MCF 10A (cell line): ENCODE results near the gene GSC2. TPM values are rescaled to one million over a fixed set of nuclear protein-coding genes. Genes with fewer than 3 reads are reported as not detected.

ENCODE experiments used
- BruUV-seq: library from RNA; stranded (reverse); fragments of 400-500 nt; replicated peaks from 2 replicates; lab custom pipeline; 2021; lab: Mats Ljungman, UMichigan
- CTCF ChIA-PET: fragments of 300-600 bp; sonication (Branson Sonifier 250); formaldehyde crosslinking; extraction: SDS; loops from one replicate; lab custom pipeline; 2021; ENCODE audit warnings: antibody characterized with exemption, inconsistent platforms; lab: Yijun Ruan, JAX
- POLR2A ChIA-PET: fragments of 300-600, 350-650 bp; sonication (Branson Sonifier 250); formaldehyde crosslinking; extraction: SDS; loops from one replicate; lab custom pipeline; 2020; ENCODE audit warnings: antibody characterized with exemption, inconsistent platforms; lab: Yijun Ruan, JAX
- DNase-seq: peaks from one replicate; pipeline ENCODE4 v3.0.0-alpha.2; 2018; ENCODE audit not compliant: unreplicated experiment
- H3K27ac Mint-ChIP-seq: one replicate; pipeline ENCODE4 v1.8.0; 2022; ENCODE audit warnings: mild to moderate bottlenecking, low read depth, mixed read lengths; ENCODE audit not compliant: unreplicated experiment
- H3K27me3 Mint-ChIP-seq: one replicate; pipeline ENCODE4 v1.8.0; 2022; ENCODE audit warnings: mixed read lengths; ENCODE audit not compliant: insufficient read depth, unreplicated experiment
- H3K36me3 Mint-ChIP-seq: one replicate; pipeline ENCODE4 v1.8.0; 2022; ENCODE audit warnings: mild to moderate bottlenecking, moderate library complexity, mixed read lengths; ENCODE audit not compliant: insufficient read depth, unreplicated experiment
- H3K4me1 Mint-ChIP-seq: one replicate; pipeline ENCODE4 v1.8.0; 2022; ENCODE audit warnings: mixed read lengths; ENCODE audit not compliant: insufficient read depth, unreplicated experiment
- H3K4me3 Mint-ChIP-seq: one replicate; pipeline ENCODE4 v1.8.0; 2022; ENCODE audit warnings: mild to moderate bottlenecking, moderate library complexity, mixed read lengths; ENCODE audit not compliant: unreplicated experiment
- H3K9me3 Mint-ChIP-seq: one replicate; pipeline ENCODE4 v1.8.0; 2022; ENCODE audit warnings: mixed read lengths; ENCODE audit not compliant: unreplicated experiment
- intact Hi-C: fragments of 100-400 bp; cut with micrococcal nuclease; formaldehyde crosslinking; loops from 2 replicates; pipeline ENCODE4 v1.14.1; 2022
- total RNA-seq: library from RNA; stranded (reverse); gene quantifications from 2 replicates; pipeline ENCODE4 v1.2.3, GENCODE V29; 2022
- TF ChIP-seq, protein P1 (sequence below): fragments of 200-600 bp; IDR thresholded peaks from one replicate; pipeline ENCODE4 v1.8.0; 2022; ENCODE audit warnings: antibody characterized with exemption, mild to moderate bottlenecking; ENCODE audit not compliant: unreplicated experiment

The GSC2 gene
- total RNA-seq, 1 experiment from 2014 or later, result not detected

DNA sequence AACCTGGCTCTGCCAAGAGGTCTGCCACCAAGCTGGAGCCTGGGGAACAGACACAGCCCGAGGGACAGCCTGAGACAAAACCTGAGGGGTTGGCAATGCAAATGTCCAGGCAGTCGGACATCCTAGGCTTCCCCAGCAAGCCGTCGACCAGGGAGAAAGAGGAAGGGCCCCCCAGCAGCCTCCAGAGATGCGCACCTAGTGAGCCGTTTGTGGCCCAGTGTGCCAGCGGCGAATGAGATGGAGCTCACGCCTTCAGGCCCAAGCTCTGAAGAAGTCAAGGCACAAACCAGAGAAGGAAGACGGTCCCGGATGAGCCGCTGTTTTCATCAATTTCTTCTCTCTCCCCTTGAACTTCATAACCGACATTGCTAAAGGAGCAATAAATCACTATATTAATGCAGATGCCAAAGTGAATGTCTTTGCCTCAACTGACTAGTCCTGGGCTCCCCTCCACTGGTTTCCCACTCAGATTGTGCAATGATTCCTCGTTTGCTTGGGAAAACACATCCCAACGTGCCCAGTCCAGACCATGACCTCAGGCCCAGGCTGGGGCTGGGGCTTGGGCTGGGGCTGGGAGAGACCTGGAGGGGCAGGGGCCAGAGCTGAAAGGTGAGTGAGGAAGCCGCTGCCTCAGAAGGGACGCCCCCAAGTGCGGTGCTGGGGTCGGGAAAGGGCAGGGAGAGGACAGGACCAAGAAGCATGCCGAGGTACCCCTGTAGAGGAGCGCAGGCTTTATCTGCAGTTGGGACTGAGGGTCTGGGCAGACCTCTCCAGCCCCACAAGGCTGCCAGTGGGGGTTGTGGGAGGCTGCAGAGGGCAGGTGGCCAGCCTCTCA, 24.4 kb downstream of the GSC2 start:
- H3K4me1 Mint-ChIP-seq, result peaks cover 21% of the 10 kb centered on the region
- CTCF ChIA-PET, result interaction anchor here (1.1 to 1.3 kb wide), 2 partner anchors 18 kb away, joined by 4 to 6 read pairs; no protein-coding TSS in a partner anchor
- POLR2A ChIA-PET, result no interaction called here

DNA sequence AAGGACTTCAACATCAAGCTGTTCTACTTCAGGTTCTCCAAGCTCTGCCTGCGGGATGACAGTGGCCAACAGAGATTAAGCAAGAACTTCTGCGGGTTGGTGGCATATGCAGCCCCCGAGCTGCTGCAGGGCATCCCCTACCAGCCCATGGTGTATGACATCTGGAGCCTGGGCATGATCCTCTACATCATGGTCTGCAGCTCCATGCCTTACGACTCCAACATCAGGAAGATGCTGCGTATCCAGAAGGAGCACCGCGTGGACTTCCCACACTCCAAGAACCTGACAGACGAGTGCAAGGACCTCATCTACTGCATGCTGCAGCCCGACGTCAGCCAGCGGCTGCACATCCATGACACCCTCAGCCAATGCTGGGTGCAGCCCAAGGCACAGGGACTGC, 25.1 kb downstream of the GSC2 start:
- Mint-ChIP-seq H3K27ac (no peak overlapping the region), H3K36me3 (peaks cover 5% of the 10 kb centered on the region), H3K9me3 (no peaks in the 10 kb centered on the region), H3K4me3 (no peak overlapping the region), H3K4me1 (peaks cover 27% of the 10 kb centered on the region), H3K27me3 (no peaks in the 10 kb centered on the region)
- intact Hi-C loops, result no loop called here
- BruUV-seq, result no TSS peak
- no peak for DNase-seq
- ChIA-PET POLR2A (no interaction called here), CTCF (interaction anchor here (1.1 to 1.3 kb wide), 2 partner anchors 18 to 19 kb away, joined by 4 to 6 read pairs; no protein-coding TSS in a partner anchor)
- TF ChIP-seq, protein P1, sequence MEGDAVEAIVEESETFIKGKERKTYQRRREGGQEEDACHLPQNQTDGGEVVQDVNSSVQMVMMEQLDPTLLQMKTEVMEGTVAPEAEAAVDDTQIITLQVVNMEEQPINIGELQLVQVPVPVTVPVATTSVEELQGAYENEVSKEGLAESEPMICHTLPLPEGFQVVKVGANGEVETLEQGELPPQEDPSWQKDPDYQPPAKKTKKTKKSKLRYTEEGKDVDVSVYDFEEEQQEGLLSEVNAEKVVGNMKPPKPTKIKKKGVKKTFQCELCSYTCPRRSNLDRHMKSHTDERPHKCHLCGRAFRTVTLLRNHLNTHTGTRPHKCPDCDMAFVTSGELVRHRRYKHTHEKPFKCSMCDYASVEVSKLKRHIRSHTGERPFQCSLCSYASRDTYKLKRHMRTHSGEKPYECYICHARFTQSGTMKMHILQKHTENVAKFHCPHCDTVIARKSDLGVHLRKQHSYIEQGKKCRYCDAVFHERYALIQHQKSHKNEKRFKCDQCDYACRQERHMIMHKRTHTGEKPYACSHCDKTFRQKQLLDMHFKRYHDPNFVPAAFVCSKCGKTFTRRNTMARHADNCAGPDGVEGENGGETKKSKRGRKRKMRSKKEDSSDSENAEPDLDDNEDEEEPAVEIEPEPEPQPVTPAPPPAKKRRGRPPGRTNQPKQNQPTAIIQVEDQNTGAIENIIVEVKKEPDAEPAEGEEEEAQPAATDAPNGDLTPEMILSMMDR, result no peak

More for the DNA sequence above, 24.4 kb downstream of the GSC2 start:
- intact Hi-C loops, result no loop called here
- H3K9me3 Mint-ChIP-seq, result no peaks in the 10 kb centered on the region
- no peak for DNase-seq
- H3K27ac Mint-ChIP-seq, result no peak overlapping the region
- no peaks in the 10 kb centered on the region for H3K27me3 Mint-ChIP-seq
- no peaks in the 10 kb centered on the region for H3K36me3 Mint-ChIP-seq
- H3K4me3 Mint-ChIP-seq, result no peak overlapping the region
- no TSS peak for BruUV-seq
- TF ChIP-seq, protein P1, result no peak

DNA sequence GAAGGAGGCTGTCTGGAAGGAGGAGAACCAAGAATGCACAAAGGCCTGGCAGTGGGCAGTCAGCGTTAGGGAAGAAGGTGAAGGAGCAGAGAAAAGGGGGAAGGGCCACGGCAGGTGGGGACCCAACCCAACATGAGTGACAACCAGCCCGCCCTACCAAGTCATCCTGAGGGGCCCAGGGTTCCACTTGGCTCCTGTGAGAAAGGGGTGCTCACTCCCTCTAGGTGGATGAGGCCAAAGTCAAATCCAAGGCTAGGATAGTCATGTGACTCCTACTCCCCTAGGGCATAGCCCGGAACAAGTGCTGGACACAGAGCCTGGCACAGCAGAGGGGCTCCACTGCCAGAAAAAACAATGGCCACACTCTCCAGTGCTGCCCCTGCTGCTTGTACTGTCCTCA, 25.7 kb downstream of the GSC2 start:
- no TSS peak for BruUV-seq
- no peak overlapping the region for H3K27ac Mint-ChIP-seq
- no peak overlapping the region for H3K4me3 Mint-ChIP-seq
- no peaks in the 10 kb centered on the region for H3K9me3 Mint-ChIP-seq
- no peaks in the 10 kb centered on the region for H3K27me3 Mint-ChIP-seq
- peaks cover 20% of the 10 kb centered on the region for H3K4me1 Mint-ChIP-seq
- intact Hi-C loops, result no loop called here
- ChIA-PET CTCF (no interaction called here), POLR2A (no interaction called here)
- peaks cover 6% of the 10 kb centered on the region for H3K36me3 Mint-ChIP-seq
- no peak for DNase-seq
- TF ChIP-seq, protein P1, result no peak

DNA sequence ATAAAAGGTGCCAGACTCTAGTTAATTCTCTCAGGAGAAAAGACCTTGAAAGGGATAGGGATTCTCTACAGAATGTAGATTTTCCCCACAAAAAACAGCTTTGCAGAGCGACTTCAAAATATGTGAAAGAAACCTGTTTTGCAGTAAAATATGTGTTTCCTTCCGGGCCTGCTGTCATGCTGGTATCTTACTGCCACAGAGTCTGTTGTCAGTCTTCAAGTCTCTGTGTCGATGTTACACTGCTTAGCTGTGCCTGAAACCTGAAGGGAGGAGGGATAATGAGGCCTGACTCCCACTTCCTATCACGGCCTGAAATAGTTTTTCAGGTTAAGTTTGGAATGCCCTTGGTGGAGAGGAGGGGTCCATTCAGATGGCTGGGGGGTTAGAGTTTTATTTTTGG, 26.2 kb downstream of the GSC2 start:
- intact Hi-C loops, result no loop called here
- Mint-ChIP-seq H3K27me3 (no peaks in the 10 kb centered on the region), H3K36me3 (peaks cover 6% of the 10 kb centered on the region), H3K4me1 (peaks cover 17% of the 10 kb centered on the region), H3K4me3 (no peak overlapping the region), H3K9me3 (no peaks in the 10 kb centered on the region), H3K27ac (no peak overlapping the region)
- ChIA-PET CTCF (interaction anchor here (1.1 kb wide), 1 partner anchor 18 kb away, joined by 3 read pairs; no protein-coding TSS in a partner anchor), POLR2A (interaction anchor here (5.5 kb wide), 1 partner anchor 21 kb away, joined by 30 read pairs; the partner anchor contains the start of gene ESS2)
- no TSS peak for BruUV-seq
- TF ChIP-seq, protein P1, result no peak
- DNase-seq, result no peak
